NCI-H2107 treated with DMSO at 0.1 percent for 48 hours (cell line): ENCODE results near the gene RARRES2.
A peak's percentile ranks its signal among the peaks of the same experiment; 100 is the strongest.

Experiments
- DNase-seq: peaks from one replicate; lab custom pipeline; 2025; ENCODE audit not compliant: unreplicated experiment; lab: John Stamatoyannopoulos, UW

RARRES2 gene

GRCh38 chr7:150377196-150377595 lies 35.8 kb upstream of the RARRES2 start:
- DNase-seq: no peak

- DNase-seq: no peak
Observed at GRCh38 chr7:150376560-150376959, 35.1 kb upstream of the RARRES2 start.

- DNase-seq: peak; percentile 68
Observed at GRCh38 chr7:150375662-150376521, 34.5 kb upstream of the RARRES2 start.

- DNase-seq: no peak
Observed at GRCh38 chr7:150374472-150374871, 33.0 kb upstream of the RARRES2 start.

GRCh38 chr7:150374026-150374425 lies 32.6 kb upstream of the RARRES2 start:
- no peak for DNase-seq

GRCh38 chr7:150373049-150373801 lies 31.8 kb upstream of the RARRES2 start:
- DNase-seq: no peak

GRCh38 chr7:150372271-150373048 lies 31.0 kb upstream of the RARRES2 start:
- DNase-seq: no peak

- DNase-seq: no peak
Observed at GRCh38 chr7:150371996-150372270, 30.5 kb upstream of the RARRES2 start.

GRCh38 chr7:150371131-150371995 lies 29.9 kb upstream of the RARRES2 start:
- DNase-seq: no peak

- no peak for DNase-seq
Observed at GRCh38 chr7:150370612-150371071, 29.2 kb upstream of the RARRES2 start.

- no peak for DNase-seq
Observed at GRCh38 chr7:150369748-150370501, 28.5 kb upstream of the RARRES2 start.

GRCh38 chr7:150368884-150369747 lies 27.7 kb upstream of the RARRES2 start:
- DNase-seq: no peak

- DNase-seq: peak; percentile 67
Observed at GRCh38 chr7:150368096-150368883, 26.9 kb upstream of the RARRES2 start, which contains the start of gene REPIN1. REPIN1 (plus strand) TSS chr7:150368822; CDS start chr7:150369712, 890 bp downstream.

- DNase-seq: peak; percentile 95
Observed at GRCh38 chr7:150367677-150368095, 26.3 kb upstream of the RARRES2 start.

GRCh38 chr7:150365673-150366398 lies 24.4 kb upstream of the RARRES2 start:
- no peak for DNase-seq

GRCh38 chr7:150365194-150365593 lies 23.8 kb upstream of the RARRES2 start:
- DNase-seq: no peak

- no peak for DNase-seq
Observed at GRCh38 chr7:150363872-150364271, 22.4 kb upstream of the RARRES2 start.
